Activated T-cell treated with anti-CD3 and anti-CD28 coated beads, Interleukin-2, amount 50 U/mL, for 24 hours (primary cell): ENCODE data around the gene ALG2.

Experiments
- DNase-seq: peaks from one replicate; pipeline ENCODE4 v3.0.0-alpha.2; 2020
- H3K27ac Mint-ChIP-seq: 2 replicates; pipeline ENCODE4 v1.8.0; 2020; ENCODE audit warnings: mild to moderate bottlenecking, mixed read lengths
- H3K27me3 Mint-ChIP-seq: 2 replicates; pipeline ENCODE4 v1.8.0; 2020; ENCODE audit warnings: mixed read lengths
- H3K36me3 Mint-ChIP-seq: 2 replicates; pipeline ENCODE4 v1.8.0; 2020; ENCODE audit warnings: low read depth, mixed read lengths
- H3K4me1 Mint-ChIP-seq: 2 replicates; pipeline ENCODE4 v1.8.0; 2020; ENCODE audit warnings: low read depth, mixed read lengths
- H3K4me3 Mint-ChIP-seq: 2 replicates; pipeline ENCODE4 v1.8.0; 2020; ENCODE audit warnings: mild to moderate bottlenecking, moderate library complexity, mixed read lengths
- H3K9me3 Mint-ChIP-seq: 2 replicates; pipeline ENCODE4 v1.8.0; 2020; ENCODE audit warnings: mixed read lengths

The ALG2 gene

GRCh38 chr9:99192786-99193465 is 28.8 kb downstream of the ALG2 start:
- peaks cover 5% of the 10 kb centered on the region for H3K27me3 Mint-ChIP-seq
- no peak overlapping the region for H3K4me3 Mint-ChIP-seq
- no peaks in the 10 kb centered on the region for H3K36me3 Mint-ChIP-seq
- DNase-seq: no peak
- no peak overlapping the region for H3K27ac Mint-ChIP-seq
- no peaks in the 10 kb centered on the region for H3K9me3 Mint-ChIP-seq
- peaks cover 15% of the 10 kb centered on the region for H3K4me1 Mint-ChIP-seq

GRCh38 chr9:99190597-99191283 is 31.0 kb downstream of the ALG2 start:
- Mint-ChIP-seq H3K27ac (no peak overlapping the region), H3K4me3 (no peak overlapping the region), H3K4me1 (peaks cover 10% of the 10 kb centered on the region), H3K36me3 (no peaks in the 10 kb centered on the region), H3K9me3 (no peaks in the 10 kb centered on the region), H3K27me3 (peaks cover 5% of the 10 kb centered on the region)
- DNase-seq: no peak

- Mint-ChIP-seq H3K4me1 (peaks cover 13% of the 10 kb centered on the region), H3K36me3 (no peaks in the 10 kb centered on the region), H3K9me3 (no peaks in the 10 kb centered on the region), H3K27me3 (peaks cover 5% of the 10 kb centered on the region), H3K27ac (no peak overlapping the region), H3K4me3 (no peak overlapping the region)
- no peak for DNase-seq
Measured at GRCh38 chr9:99189887-99190596, 31.7 kb downstream of the ALG2 start.

- Mint-ChIP-seq H3K27me3 (peaks cover 5% of the 10 kb centered on the region), H3K4me3 (no peak overlapping the region), H3K27ac (no peak overlapping the region), H3K9me3 (no peaks in the 10 kb centered on the region), H3K4me1 (peaks cover 21% of the 10 kb centered on the region), H3K36me3 (no peaks in the 10 kb centered on the region)
- no peak for DNase-seq
Measured at GRCh38 chr9:99189186-99189585, 32.6 kb downstream of the ALG2 start.

- H3K9me3 Mint-ChIP-seq: no peaks in the 10 kb centered on the region
- no peak overlapping the region for H3K4me3 Mint-ChIP-seq
- H3K36me3 Mint-ChIP-seq: no peaks in the 10 kb centered on the region
- no peak overlapping the region for H3K27ac Mint-ChIP-seq
- DNase-seq: no peak
- H3K27me3 Mint-ChIP-seq: peaks cover 5% of the 10 kb centered on the region
- peaks cover 27% of the 10 kb centered on the region for H3K4me1 Mint-ChIP-seq
Measured at GRCh38 chr9:99187311-99187710, 34.4 kb downstream of the ALG2 start.

- no peak overlapping the region for H3K4me3 Mint-ChIP-seq
- H3K4me1 Mint-ChIP-seq: peaks cover 41% of the 10 kb centered on the region
- H3K27ac Mint-ChIP-seq: no peak overlapping the region
Measured at GRCh38 chr9:99185934-99186333, 35.8 kb downstream of the ALG2 start.

GRCh38 chr9:99185348-99185632 is 36.5 kb downstream of the ALG2 start:
- DNase-seq: no peak
- Mint-ChIP-seq H3K4me3 (no peak overlapping the region), H3K27ac (no peak overlapping the region), H3K9me3 (no peaks in the 10 kb centered on the region), H3K36me3 (no peaks in the 10 kb centered on the region), H3K27me3 (peaks cover 5% of the 10 kb centered on the region), H3K4me1 (peaks cover 47% of the 10 kb centered on the region)

More at GRCh38 chr9:99185934-99186333, 35.8 kb downstream of the ALG2 start:
- Mint-ChIP-seq H3K36me3 (no peaks in the 10 kb centered on the region), H3K27me3 (peaks cover 5% of the 10 kb centered on the region), H3K9me3 (no peaks in the 10 kb centered on the region)
- no peak for DNase-seq

GRCh38 chr9:99184475-99185347 is 37.0 kb downstream of the ALG2 start:
- no peaks in the 10 kb centered on the region for H3K9me3 Mint-ChIP-seq
- H3K27me3 Mint-ChIP-seq: peaks cover 5% of the 10 kb centered on the region
- H3K36me3 Mint-ChIP-seq: no peaks in the 10 kb centered on the region
- peak overlapping the region; percentile 73 for H3K27ac Mint-ChIP-seq
- H3K4me3 Mint-ChIP-seq: no peak overlapping the region
- peaks cover 52% of the 10 kb centered on the region for H3K4me1 Mint-ChIP-seq
- DNase-seq: peak; percentile 82

GRCh38 chr9:99184110-99184474 is 37.6 kb downstream of the ALG2 start:
- peaks cover under 1% of the 10 kb centered on the region for H3K27me3 Mint-ChIP-seq
- H3K9me3 Mint-ChIP-seq: no peaks in the 10 kb centered on the region
- H3K4me3 Mint-ChIP-seq: no peak overlapping the region
- DNase-seq: no peak
- H3K27ac Mint-ChIP-seq: peak overlapping the region; percentile 65
- no peaks in the 10 kb centered on the region for H3K36me3 Mint-ChIP-seq
- peaks cover 58% of the 10 kb centered on the region for H3K4me1 Mint-ChIP-seq

GRCh38 chr9:99183616-99184015 is 38.1 kb downstream of the ALG2 start:
- Mint-ChIP-seq H3K9me3 (no peaks in the 10 kb centered on the region), H3K4me1 (peaks cover 61% of the 10 kb centered on the region), H3K36me3 (no peaks in the 10 kb centered on the region), H3K4me3 (no peak overlapping the region), H3K27me3 (no peaks in the 10 kb centered on the region), H3K27ac (no peak overlapping the region)
- DNase-seq: no peak

GRCh38 chr9:99182356-99182755 is 39.4 kb downstream of the ALG2 start:
- no peaks in the 10 kb centered on the region for H3K36me3 Mint-ChIP-seq
- H3K27ac Mint-ChIP-seq: no peak overlapping the region
- H3K9me3 Mint-ChIP-seq: no peaks in the 10 kb centered on the region
- no peaks in the 10 kb centered on the region for H3K27me3 Mint-ChIP-seq
- H3K4me1 Mint-ChIP-seq: peaks cover 61% of the 10 kb centered on the region
- H3K4me3 Mint-ChIP-seq: no peak overlapping the region
- no peak for DNase-seq

- H3K27ac Mint-ChIP-seq: peak overlapping the region; percentile 82
- peak overlapping the region; percentile 2 for H3K4me3 Mint-ChIP-seq
- H3K9me3 Mint-ChIP-seq: no peaks in the 10 kb centered on the region
- peaks cover 61% of the 10 kb centered on the region for H3K4me1 Mint-ChIP-seq
- H3K36me3 Mint-ChIP-seq: no peaks in the 10 kb centered on the region
- H3K27me3 Mint-ChIP-seq: no peaks in the 10 kb centered on the region
- DNase-seq: no peak
Measured at GRCh38 chr9:99181621-99182020, 40.1 kb downstream of the ALG2 start.

- no peaks in the 10 kb centered on the region for H3K36me3 Mint-ChIP-seq
- H3K9me3 Mint-ChIP-seq: no peaks in the 10 kb centered on the region
- DNase-seq: no peak
- peaks cover 61% of the 10 kb centered on the region for H3K4me1 Mint-ChIP-seq
- no peak overlapping the region for H3K4me3 Mint-ChIP-seq
- H3K27ac Mint-ChIP-seq: peak overlapping the region; percentile 82
- no peaks in the 10 kb centered on the region for H3K27me3 Mint-ChIP-seq
Measured at GRCh38 chr9:99181206-99181605, 40.5 kb downstream of the ALG2 start.

GRCh38 chr9:99180662-99181061 is 41.1 kb downstream of the ALG2 start:
- no peaks in the 10 kb centered on the region for H3K36me3 Mint-ChIP-seq
- H3K4me1 Mint-ChIP-seq: peaks cover 61% of the 10 kb centered on the region
- H3K27ac Mint-ChIP-seq: peak overlapping the region; percentile 82
- no peaks in the 10 kb centered on the region for H3K9me3 Mint-ChIP-seq
- no peak for DNase-seq
- no peaks in the 10 kb centered on the region for H3K27me3 Mint-ChIP-seq
- peak overlapping the region; percentile 34 for H3K4me3 Mint-ChIP-seq
